BE2C (cell line): Measurements from ENCODE around the gene MBLAC1.

Experiments
- DNase-seq: peaks from one replicate; pipeline ENCODE4 v3.0.0-alpha.2; 2020
- H3K27me3 ChIP-seq: fragments of 250-450 bp; sonication (Bioruptor Pico); 2 replicates; pipeline ENCODE4 v1.5.1; 2020; ENCODE audit warnings: mild to moderate bottlenecking
- H3K36me3 ChIP-seq: fragments of 250-450 bp; sonication (Bioruptor Pico); 2 replicates; pipeline ENCODE4 v1.5.1; 2020; ENCODE audit warnings: mild to moderate bottlenecking
- H3K4me1 ChIP-seq: fragments of 250-450 bp; sonication (Bioruptor Pico); 2 replicates; pipeline ENCODE4 v1.5.1; 2020
- H3K4me3 ChIP-seq: 2 replicates; pipeline ENCODE4 v1.5.1; 2011; ENCODE audit warnings: low read depth, low read length
- H3K9me3 ChIP-seq: fragments of 250-450 bp; sonication (Bioruptor Pico); 2 replicates; pipeline ENCODE4 v1.5.1; 2020
- TF ChIP-seq, protein P1 (sequence below): IDR thresholded peaks from 2 replicates; pipeline ENCODE4 v1.5.1; 2012; ENCODE audit warnings: mild to moderate bottlenecking, low read depth, low read length

The MBLAC1 gene

DNA sequence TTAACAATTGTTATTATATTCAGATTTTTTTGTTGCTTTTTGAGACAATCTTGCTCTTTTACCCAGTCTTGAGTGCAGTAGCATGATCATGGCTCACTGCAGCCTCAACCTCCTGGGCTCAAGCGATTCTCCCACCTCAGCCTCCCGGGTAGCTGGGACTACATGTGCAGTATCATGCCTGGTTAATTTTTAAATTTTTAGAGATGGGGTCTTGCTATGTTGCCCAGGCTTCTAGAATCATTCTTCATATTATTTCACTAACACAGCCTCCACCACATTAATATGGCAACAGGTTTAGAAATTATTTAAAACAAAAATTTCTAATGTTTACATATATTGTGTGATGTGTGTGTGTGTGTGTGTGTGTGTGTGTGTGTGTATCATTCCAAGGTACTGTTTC, 20.5 kb downstream of the MBLAC1 start:
- Histone ChIP-seq H3K4me3 (no peak overlapping the region), H3K4me1 (no peaks in the 10 kb centered on the region), H3K9me3 (no peaks in the 10 kb centered on the region), H3K27me3 (no peaks in the 10 kb centered on the region), H3K36me3 (no peaks in the 10 kb centered on the region; the same call in 1 of the 2 replicates)
- TF ChIP-seq, protein P1, sequence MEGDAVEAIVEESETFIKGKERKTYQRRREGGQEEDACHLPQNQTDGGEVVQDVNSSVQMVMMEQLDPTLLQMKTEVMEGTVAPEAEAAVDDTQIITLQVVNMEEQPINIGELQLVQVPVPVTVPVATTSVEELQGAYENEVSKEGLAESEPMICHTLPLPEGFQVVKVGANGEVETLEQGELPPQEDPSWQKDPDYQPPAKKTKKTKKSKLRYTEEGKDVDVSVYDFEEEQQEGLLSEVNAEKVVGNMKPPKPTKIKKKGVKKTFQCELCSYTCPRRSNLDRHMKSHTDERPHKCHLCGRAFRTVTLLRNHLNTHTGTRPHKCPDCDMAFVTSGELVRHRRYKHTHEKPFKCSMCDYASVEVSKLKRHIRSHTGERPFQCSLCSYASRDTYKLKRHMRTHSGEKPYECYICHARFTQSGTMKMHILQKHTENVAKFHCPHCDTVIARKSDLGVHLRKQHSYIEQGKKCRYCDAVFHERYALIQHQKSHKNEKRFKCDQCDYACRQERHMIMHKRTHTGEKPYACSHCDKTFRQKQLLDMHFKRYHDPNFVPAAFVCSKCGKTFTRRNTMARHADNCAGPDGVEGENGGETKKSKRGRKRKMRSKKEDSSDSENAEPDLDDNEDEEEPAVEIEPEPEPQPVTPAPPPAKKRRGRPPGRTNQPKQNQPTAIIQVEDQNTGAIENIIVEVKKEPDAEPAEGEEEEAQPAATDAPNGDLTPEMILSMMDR, result no peak
- DNase-seq, result no peak

DNA sequence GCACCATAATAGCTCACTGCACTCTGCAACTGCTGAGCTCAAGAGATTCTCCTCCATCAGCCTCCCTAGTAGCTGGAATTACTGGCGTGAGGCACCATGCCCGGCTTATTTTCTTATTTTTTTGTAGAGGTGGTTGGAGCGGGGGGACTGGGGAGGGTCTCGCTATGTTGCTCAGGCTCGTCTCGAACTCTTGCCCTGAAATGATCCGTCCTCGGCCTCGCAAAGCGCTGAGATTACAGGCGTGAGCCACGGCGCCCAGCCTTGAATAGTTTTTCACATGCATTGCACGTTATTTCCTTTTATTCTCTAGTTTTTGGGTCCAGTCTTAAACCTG, 21.4 kb downstream of the MBLAC1 start:
- no peak for DNase-seq
- Histone ChIP-seq H3K36me3 (no peaks in the 10 kb centered on the region; the same call in 1 of the 2 replicates), H3K9me3 (no peaks in the 10 kb centered on the region), H3K4me1 (peaks cover 4% of the 10 kb centered on the region), H3K4me3 (peak overlapping the region; percentile 98), H3K27me3 (no peaks in the 10 kb centered on the region)
- TF ChIP-seq, protein P1, result no peak

DNA sequence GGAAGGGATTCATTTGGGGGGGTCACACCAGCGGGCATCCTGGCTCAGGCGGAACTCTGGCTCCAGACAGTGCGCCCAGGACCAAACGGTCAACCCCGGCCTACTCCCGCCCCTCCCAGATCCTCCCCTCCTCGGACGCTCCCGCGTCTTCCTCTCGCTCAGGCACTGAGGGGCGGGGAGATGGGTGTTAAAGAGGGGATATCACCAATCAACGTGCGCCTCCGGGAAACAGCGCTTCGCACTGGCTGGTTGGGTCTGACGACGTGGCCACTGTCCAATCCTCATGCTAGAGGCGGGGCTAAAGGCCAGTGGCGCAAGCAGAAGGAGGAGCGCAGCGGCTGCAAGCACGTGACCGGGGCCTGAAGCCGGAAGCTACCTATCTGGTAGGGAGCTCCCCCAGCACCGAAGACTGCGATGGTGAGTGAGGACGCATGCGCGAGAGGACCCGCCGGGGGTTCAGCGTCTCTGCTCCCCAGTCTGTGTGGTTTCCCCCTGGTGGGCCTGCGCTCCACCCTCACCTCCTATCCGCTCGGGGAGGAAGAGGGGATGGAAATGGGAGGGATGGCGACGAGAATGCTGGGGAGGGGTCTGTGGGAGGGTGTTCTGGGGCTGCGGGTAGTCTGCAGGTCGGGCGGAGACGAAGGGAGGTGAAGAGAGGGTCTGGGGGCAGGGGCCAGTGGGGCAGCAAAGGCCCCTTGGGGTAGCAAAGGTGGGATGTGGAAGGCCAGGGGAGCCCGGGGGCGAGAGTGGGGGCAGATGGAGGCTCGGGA, 22.0 kb downstream of the MBLAC1 start, which contains the start of gene LAMTOR4:
LAMTOR4 (plus strand) TSS at position 360 of the 770 bp plus-strand sequence; CDS start at position 415, 55 bp downstream.
- peaks cover 2% of the 10 kb centered on the region; the same call in 1 of the 2 replicates for H3K36me3 ChIP-seq
- no peaks in the 10 kb centered on the region for H3K9me3 ChIP-seq
- no peaks in the 10 kb centered on the region for H3K27me3 ChIP-seq
- TF ChIP-seq, protein P1, result no peak
- peaks cover 10% of the 10 kb centered on the region for H3K4me1 ChIP-seq
- H3K4me3 ChIP-seq, result peak within 1 kb of the TSS; percentile 98
- peak; percentile 99 for DNase-seq

DNA sequence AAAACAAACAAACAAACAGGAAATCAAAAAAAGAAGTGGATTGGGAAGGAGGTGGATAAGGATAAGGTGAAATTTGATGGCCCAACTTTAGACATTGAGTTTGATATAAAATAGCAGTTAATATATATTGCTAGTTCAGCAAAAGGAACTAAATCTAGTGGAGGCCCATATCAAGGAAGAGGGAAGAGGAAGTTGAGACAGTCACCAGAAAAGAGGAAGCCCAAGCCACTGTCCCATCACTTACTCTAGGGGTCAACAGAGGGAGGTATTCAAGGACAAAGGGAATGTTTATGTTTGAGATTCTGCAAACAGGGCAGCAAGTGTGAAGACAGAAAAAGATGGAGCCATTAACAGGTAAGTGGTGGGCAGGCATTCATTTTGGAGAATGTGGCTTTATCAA, 25.6 kb downstream of the MBLAC1 start:
- peaks cover 20% of the 10 kb centered on the region for H3K4me1 ChIP-seq
- no peak overlapping the region for H3K4me3 ChIP-seq
- DNase-seq, result no peak
- no peaks in the 10 kb centered on the region for H3K27me3 ChIP-seq
- TF ChIP-seq, protein P1, result no peak
- no peaks in the 10 kb centered on the region for H3K9me3 ChIP-seq
- H3K36me3 ChIP-seq, result peaks cover 26% of the 10 kb centered on the region

DNA sequence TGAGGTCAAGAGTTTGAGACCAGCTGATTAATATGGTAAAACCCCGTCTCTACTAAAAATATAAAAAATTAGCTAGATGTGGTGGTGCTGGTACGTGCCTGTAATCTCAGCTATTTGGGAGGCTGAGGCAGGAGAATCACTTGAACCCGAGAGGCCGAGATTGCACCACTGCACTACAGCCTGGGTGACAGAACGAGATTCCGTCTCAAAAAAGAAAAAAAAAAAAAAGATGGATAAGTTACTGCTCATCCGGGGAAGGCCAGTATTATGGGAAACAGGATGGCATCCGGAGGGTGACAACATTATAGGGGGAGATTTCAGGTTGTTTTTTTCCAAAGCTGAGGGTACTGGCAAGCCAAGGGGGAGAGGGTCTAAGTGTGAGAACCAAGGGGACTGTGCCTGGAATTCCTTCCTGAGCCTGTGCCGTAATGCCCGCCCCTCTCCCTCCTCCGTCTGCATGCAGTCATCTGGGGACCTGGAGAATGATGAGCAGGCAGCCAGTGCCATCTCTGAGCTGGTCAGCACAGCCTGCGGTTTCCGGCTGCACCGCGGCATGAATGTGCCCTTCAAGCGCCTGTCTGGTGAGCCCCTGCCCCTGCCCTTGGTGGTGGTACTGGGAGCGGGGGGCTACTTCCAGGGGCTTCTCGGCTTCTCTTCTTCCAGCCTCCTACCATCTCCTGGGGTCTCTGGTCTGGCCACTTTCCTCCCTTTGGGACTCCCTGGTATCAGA, 26.3 kb downstream of the MBLAC1 start:
- peaks cover 20% of the 10 kb centered on the region for H3K4me1 ChIP-seq

More for the DNA sequence above, 26.3 kb downstream of the MBLAC1 start:
- Histone ChIP-seq H3K27me3 (no peaks in the 10 kb centered on the region), H3K9me3 (no peaks in the 10 kb centered on the region), H3K4me3 (no peak overlapping the region), H3K36me3 (peaks cover 26% of the 10 kb centered on the region)
- TF ChIP-seq, protein P1, result no peak
- peak; percentile 44 for DNase-seq
